ENCODE data around the gene ZDHHC21. TPM values are rescaled to one million over a fixed set of nuclear protein-coding genes. Genes with fewer than 3 reads are reported as not detected.

The ZDHHC21 gene
- total and polyA plus RNA-seq, 2 of the 8 experiments (the other 6 are each of a cell fraction or from before 2014, with no cell fraction given) = 1.9 to 6.0 TPM

GRCh38 chr9:14654932-14655331, 38.3 kb downstream of the ZDHHC21 start:
- Histone ChIP-seq H4K20me1 (replicated peaks in 1 of 2; ENCODE audit: control insufficient read depth in 1 of 2, insufficient read depth in 2 of 2, low read length in 2 of 2) (no peaks in the 10 kb centered on the region), H2BK20ac (ENCODE audit: low read length) (no peak overlapping the region), H3K56ac (replicated peaks; ENCODE audit: insufficient read length, low read depth, low read length) (no peak overlapping the region), H2BK12ac (ENCODE audit: low read depth, low read length) (no peak overlapping the region), H2BK5ac (ENCODE audit: low read depth, low read length) (no peak overlapping the region), H3K27me3 (replicated peaks in 1 of 4; ENCODE audit: control insufficient read depth in 3 of 4, extremely low read depth in 1 of 4, insufficient read depth in 3 of 4, low read length in 3 of 4) (no peaks in the 10 kb centered on the region), H3K36me3 (ENCODE audit: control insufficient read depth in 2 of 4, insufficient read depth in 4 of 4, low read length in 3 of 4) (peaks cover 0 to 5% (median 0%) of the 10 kb centered on the region in 4 experiments; a peak in 2 of 8 replicates), H4K8ac (ENCODE audit: extremely low read depth, insufficient read depth, low read length) (no peak overlapping the region), H4K91ac (replicated peaks; ENCODE audit: insufficient read length, low read length) (no peak overlapping the region), H3K4me1 (replicated peaks in 1 of 4; ENCODE audit: control insufficient read depth in 3 of 4, insufficient read depth in 4 of 4, low read length in 3 of 4) (no peaks in the 10 kb centered on the region; a peak in 1 of 7 replicates), H3K27ac (ENCODE audit: low read depth, low read length) (no peak overlapping the region), H3K79me2 (ENCODE audit: control insufficient read depth in 1 of 2, insufficient read depth in 2 of 2, low read length in 2 of 2) (no peaks in the 10 kb centered on the region), H3K79me1 (ENCODE audit: low read depth, low read length) (no peaks in the 10 kb centered on the region), H2AFZ (ENCODE audit: low read length) (no peak overlapping the region), H3K9ac (replicated peaks in 1 of 4; ENCODE audit: extremely low read depth in 1 of 4, low read depth in 3 of 4, low read length in 3 of 4) (no peak overlapping the region), H3K4me3 (ENCODE audit: extremely low read depth in 1 of 4, insufficient read depth in 2 of 4, low read depth in 3 of 4, low read length in 4 of 4) (no peak overlapping the region), H2AK5ac (ENCODE audit: low read depth, low read length) (no peak overlapping the region), H4K5ac (ENCODE audit: insufficient read length, low read depth, low read length) (no peak overlapping the region), H3K23ac (ENCODE audit: insufficient read length) (no peak overlapping the region), H3K4me2 (ENCODE audit: insufficient read depth in 1 of 2, low read depth in 2 of 2, low read length in 2 of 2) (no peak overlapping the region), H3K14ac (ENCODE audit: insufficient read length) (no peak overlapping the region), H3K23me2 (ENCODE audit: low read depth, low read length) (no peaks in the 10 kb centered on the region), H2BK120ac (replicated peaks; ENCODE audit: low read depth, low read length) (no peak overlapping the region), H3K18ac (ENCODE audit: extremely low read depth, low read length) (no peak overlapping the region), H2BK15ac (ENCODE audit: low read length) (no peak overlapping the region), H3K4ac (replicated peaks; ENCODE audit: insufficient read length, low read depth, low read length) (no peak overlapping the region), H3K9me3 (ENCODE audit: insufficient read depth in 2 of 2, low read depth in 1 of 2, low read length in 1 of 2) (peaks cover 3 to 8% of the 10 kb centered on the region in 2 experiments; a peak in 3 of 4 replicates)
- DNase-seq (ENCODE audit: low read depth in 1 of 2, low spot score in 2 of 2) (no peak), FAIRE-seq (no peak)
- 91% methylated on average over 1 of the region's 1 CpG; no CpG with 5 or more reads in 1 of the 2 experiments for WGBS, 2 experiments (ENCODE audit: extremely low coverage in 1 of 2, insufficient coverage in 1 of 2, insufficient read length in 1 of 2, insufficient replicate concordance in 2 of 2, low coverage in 1 of 2, low lambda C conversion rate in 2 of 2, missing lambda C conversion rate in 1 of 2)
- ChIA-PET POLR2A (ENCODE audit: partially characterized antibody) (no interaction called here), CTCF (ENCODE audit: partially characterized antibody) (no interaction called here)
- TF ChIP-seq SUZ12 (IDR thresholded peaks at IDR 0.05; ENCODE audit: low read length) = no peak
- TF ChIP-seq, protein P1, sequence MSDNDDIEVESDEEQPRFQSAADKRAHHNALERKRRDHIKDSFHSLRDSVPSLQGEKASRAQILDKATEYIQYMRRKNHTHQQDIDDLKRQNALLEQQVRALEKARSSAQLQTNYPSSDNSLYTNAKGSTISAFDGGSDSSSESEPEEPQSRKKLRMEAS (IDR thresholded peaks at IDR 0.05) = no peak
- no peak for TF ChIP-seq EP300 (IDR thresholded peaks at IDR 0.05; ENCODE audit: borderline replicate concordance in 1 of 2, low read depth in 2 of 2, low read length in 2 of 2)
- no peak for TF ChIP-seq SP4 (IDR thresholded peaks at IDR 0.05; ENCODE audit: low read length)
- TF ChIP-seq ZNF274 (IDR thresholded peaks at IDR 0.05; ENCODE audit: borderline replicate concordance, extremely low read depth, low read length) = no peak
- TF ChIP-seq E2F6 (IDR thresholded peaks at IDR 0.05) = no peak
- no peak for TF ChIP-seq ATF3 (IDR thresholded peaks at IDR 0.05; ENCODE audit: insufficient read depth, low read depth, low read length)
- no peak for TF ChIP-seq POLR2AphosphoS5 (IDR thresholded peaks at IDR 0.05; ENCODE audit: low read depth, low read length)
- no peak for TF ChIP-seq EZH2 (IDR thresholded peaks at IDR 0.05; ENCODE audit: low read depth, low read length, severe bottlenecking)
- no peak for TF ChIP-seq SAP30 (IDR thresholded peaks at IDR 0.05; ENCODE audit: insufficient read depth, insufficient replicate concordance, low read length)
- TF ChIP-seq, protein P2, sequence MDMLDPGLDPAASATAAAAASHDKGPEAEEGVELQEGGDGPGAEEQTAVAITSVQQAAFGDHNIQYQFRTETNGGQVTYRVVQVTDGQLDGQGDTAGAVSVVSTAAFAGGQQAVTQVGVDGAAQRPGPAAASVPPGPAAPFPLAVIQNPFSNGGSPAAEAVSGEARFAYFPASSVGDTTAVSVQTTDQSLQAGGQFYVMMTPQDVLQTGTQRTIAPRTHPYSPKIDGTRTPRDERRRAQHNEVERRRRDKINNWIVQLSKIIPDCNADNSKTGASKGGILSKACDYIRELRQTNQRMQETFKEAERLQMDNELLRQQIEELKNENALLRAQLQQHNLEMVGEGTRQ (IDR thresholded peaks at IDR 0.05; ENCODE audit: low read length) = no peak
